22Rv1 (cell line): ENCODE data around the gene ATF6.

Experiments
- CTCF ChIP-seq: fragments of 450-650 bp; IDR thresholded peaks from 2 replicates; pipeline ENCODE4 v1.5.1; 2017; ENCODE audit warnings: mild to moderate bottlenecking
- ZFX ChIP-seq: fragments of 450-650 bp; IDR thresholded peaks from 2 replicates; pipeline ENCODE4 v1.6.1; 2017; ENCODE audit warnings: antibody characterized with exemption, borderline replicate concordance

DNA sequence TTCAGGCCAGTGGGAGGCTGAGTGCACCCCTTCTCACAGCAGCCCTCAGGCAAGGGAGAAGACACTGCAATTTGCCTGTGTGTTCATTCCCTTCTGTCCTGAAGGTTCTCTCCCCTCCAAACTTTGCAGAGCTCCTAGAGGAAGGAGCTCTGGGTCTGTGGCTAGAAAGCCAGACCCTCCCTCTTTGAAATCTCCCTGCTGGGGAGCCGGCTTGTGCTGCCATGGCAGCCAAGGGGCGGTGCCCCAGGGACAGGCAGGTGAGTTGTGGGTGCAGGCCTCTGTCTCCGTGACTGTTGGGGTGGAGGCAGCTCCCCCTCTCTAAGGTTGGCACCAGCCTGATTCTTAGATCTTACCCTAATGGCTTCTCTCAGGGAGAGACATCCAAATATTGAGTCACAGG lies 204.5 kb downstream of the ATF6 start:
- TF ChIP-seq CTCF (no peak), ZFX (no peak)
